Islet of Langerhans (tissue), 1 donor: ENCODE results near the gene UGT1A7.

Experiments
- FAIRE-seq: peaks from one replicate; lab custom pipeline; 2011; peaks lifted over from hg19 to GRCh38; lab: Jason Lieb, UNC

UGT1A7 gene

DNA sequence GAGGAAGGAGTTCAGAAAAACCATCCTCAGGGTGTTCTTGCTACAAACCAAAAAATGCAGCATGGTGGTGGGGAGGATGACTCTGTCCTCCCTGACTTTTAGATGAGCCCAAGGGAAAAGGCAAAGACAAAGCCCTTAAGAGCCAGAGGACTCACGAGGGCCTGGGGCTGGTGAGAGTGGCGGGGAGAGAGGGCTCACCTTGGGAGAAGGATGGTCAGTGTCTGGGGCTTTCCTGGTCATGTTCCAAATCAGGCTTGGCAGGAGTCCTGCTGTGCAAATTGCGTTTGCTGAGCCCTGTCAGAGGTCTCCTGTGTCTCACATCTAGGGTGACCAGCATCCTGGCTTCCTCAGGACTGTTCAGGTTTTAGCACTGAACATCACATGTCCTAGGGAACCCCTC, 83.1 kb downstream of the UGT1A7 start:
- FAIRE-seq = no peak

DNA sequence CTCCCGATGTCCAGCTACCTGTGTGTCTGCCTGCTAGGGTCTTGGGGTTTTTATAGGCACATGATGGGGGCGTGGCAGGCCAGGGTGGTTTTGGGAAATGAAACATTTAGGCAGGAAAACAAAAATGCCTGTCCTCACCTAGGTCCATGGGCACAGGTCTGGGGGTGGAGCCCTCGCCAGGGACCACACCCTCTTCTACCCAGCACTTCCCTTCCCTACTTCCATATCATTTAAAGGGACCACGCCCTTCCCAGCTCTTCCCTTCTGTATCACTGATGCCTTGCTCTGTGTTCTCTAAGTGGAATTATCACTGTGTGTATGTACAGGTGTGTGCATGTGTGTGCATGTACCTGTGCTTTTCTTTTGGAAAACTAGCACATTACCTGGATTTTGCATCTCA, 84.7 kb downstream of the UGT1A7 start:
- no peak for FAIRE-seq

DNA sequence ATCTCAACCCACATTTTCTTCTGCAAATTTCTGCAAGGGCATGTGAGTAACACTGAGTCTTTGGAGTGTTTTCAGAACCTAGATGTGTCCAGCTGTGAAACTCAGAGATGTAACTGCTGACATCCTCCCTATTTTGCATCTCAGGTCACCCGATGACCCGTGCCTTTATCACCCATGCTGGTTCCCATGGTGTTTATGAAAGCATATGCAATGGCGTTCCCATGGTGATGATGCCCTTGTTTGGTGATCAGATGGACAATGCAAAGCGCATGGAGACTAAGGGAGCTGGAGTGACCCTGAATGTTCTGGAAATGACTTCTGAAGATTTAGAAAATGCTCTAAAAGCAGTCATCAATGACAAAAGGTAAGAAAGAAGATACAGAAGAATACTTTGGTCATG, 86.4 kb downstream of the UGT1A7 start:
- FAIRE-seq = no peak

- FAIRE-seq = no peak
Measured at GRCh38 chr2:233769260-233769659, 87.6 kb downstream of the UGT1A7 start.

GRCh38 chr2:233772153-233772552, 90.5 kb downstream of the UGT1A7 start:
- FAIRE-seq = no peak

DNA sequence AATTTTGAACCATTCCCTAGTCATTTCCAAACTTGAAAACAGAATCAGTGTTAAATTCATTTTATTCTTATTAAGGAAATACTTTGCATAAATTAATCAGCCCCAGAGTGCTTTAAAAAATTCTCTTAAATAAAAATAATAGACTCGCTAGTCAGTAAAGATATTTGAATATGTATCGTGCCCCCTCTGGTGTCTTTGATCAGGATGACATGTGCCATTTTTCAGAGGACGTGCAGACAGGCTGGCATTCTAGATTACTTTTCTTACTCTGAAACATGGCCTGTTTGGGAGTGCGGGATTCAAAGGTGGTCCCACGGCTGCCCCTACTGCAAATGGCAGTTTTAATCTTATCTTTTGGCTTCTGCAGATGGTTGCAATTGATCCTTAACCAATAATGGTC, 90.9 kb downstream of the UGT1A7 start:
- no peak for FAIRE-seq

DNA sequence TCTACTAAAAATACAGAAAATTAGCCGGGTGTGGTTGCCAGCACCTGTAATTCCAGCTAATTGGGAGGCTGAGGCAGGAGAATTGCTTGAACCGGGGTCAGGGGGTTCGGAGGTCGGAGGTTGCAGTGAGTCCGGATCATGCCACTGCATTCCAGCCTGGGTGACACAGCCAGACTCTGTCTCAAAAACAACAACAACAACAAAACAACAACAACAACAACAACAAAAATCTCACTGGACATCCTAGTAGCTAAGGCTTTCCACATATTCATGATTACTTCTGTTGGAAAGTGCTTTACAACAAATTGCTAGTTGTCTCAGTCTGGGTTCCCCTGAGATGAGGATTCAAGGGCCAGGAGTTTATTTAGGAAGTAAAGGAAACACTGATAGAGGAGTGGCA, 92.2 kb downstream of the UGT1A7 start:
- FAIRE-seq = no peak

GRCh38 chr2:233775414-233775813, 93.7 kb downstream of the UGT1A7 start:
- FAIRE-seq = no peak

DNA sequence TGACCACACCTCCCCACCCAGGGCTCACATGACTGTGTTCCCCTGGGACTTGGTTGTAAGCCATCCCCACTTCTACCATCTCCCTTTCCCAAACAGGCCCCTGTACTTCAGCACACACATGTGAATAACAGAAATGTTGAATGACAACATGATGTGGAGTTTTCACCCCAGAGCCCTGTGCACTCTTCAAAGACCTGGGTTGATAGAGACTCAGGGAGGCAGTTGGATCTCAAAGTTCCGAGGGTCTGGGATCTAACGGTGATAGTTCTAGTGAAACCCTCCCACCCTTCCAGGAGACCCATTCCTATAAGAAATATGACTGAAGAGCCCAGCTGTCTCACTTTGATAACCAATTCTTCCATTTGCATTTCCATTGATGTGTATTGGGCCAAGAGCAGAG, 96.3 kb downstream of the UGT1A7 start, which contains the start of gene MROH2A:
Gene MROH2A, plus strand, starts transcription at position 301 of the 400 bp plus-strand sequence. CDS start 1,029 bp downstream, outside the sequence.
- FAIRE-seq = no peak

- no peak for FAIRE-seq
Measured at GRCh38 chr2:233779722-233780121, 98.0 kb downstream of the UGT1A7 start.

DNA sequence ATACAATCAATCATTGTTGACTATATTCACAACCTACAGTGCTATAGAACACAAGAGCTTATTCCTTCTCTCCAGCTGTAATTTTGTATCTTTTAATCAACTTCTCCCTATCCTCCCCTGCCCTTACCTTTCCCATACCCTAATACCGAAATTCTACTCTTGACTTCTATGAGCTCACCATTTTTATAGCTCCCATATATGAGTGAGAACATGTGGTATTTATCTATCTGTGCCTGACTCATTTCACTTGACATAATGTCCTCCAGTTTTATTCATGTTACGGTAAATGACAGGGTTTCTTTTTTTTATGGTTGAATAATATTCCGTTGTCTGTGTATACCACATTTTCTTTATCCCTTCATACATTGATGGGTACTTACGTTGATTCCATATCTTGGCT, 99.1 kb downstream of the UGT1A7 start:
- FAIRE-seq = no peak

GRCh38 chr2:233789554-233789953, 107.9 kb downstream of the UGT1A7 start:
- FAIRE-seq = no peak

- FAIRE-seq = no peak
Measured at GRCh38 chr2:233791151-233791882, 109.6 kb downstream of the UGT1A7 start.

DNA sequence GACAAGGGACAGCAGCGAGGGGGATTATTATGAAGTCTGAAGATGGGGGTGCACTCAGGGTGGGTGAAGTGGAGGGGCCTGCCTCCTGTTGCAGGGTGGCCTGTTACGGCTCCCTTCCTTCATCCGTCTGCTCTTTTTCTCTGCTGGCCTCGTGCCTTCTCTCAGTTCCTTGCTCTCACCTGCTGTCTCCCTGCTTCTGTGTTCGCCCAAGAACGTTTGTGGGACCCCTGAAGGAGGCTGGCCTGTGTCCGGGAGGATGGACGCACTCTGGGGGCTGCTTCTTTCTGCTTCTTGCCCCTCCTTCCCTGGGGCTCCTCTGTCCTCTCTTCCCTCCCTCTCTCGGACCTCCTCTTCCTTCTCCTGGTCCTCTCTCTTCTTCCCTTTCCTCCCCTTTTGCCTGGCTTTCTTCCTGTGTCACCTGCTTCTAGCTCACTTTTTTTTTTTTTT, 110.2 kb downstream of the UGT1A7 start:
- no peak for FAIRE-seq

- no peak for FAIRE-seq
Measured at GRCh38 chr2:233792720-233793119, 111.0 kb downstream of the UGT1A7 start.

GRCh38 chr2:233793465-233794127, 111.9 kb downstream of the UGT1A7 start:
- no peak for FAIRE-seq

DNA sequence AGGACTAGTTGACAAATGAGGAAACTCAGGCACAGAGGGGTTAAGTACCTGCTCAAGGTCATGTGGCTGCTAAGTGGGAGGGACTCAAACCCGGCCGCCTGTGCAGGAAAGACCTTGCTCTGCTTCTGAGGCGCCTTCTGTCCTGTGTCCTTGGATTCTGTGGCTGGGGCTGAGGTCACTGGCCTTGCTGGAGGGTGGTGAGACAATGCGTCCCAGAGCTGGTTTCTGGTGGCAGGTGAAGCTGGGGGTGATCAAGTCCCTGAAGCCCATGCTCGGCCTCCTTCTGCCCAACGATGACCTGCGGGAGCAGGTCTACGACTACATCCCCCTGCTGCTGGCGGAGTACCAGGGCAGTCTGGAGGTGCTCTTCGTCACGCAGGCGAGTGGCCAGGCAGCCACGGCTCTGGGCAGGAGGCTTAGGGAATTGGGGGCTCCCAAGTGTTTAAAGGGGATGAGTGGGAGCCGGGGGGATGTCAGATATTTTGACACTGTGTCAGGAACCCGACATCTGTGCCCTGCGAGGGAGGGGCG, 112.5 kb downstream of the UGT1A7 start:
- no peak for FAIRE-seq

- no peak for FAIRE-seq
Measured at GRCh38 chr2:233795735-233796171, 114.1 kb downstream of the UGT1A7 start.

DNA sequence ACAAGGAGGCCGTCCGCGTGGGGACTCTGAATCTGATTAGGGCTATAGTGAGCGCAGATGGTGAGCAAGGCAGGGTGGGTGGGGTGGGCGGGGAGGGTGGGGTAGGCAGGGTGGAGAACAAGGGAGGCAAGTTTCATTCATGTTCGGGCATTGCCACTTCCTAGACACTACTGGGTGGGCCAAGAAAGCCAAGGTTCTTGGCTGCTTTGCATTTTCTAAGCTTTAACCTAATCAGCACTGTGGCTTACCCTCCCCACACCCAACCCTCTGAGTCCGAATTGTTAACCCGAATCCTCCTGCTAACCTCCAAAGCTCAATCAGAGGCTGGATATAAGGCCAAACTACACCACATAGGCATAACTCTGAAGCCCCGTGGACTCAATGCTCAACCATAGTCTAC, 114.6 kb downstream of the UGT1A7 start:
- FAIRE-seq = no peak

- FAIRE-seq = no peak
Measured at GRCh38 chr2:233798335-233799086, 116.8 kb downstream of the UGT1A7 start.

DNA sequence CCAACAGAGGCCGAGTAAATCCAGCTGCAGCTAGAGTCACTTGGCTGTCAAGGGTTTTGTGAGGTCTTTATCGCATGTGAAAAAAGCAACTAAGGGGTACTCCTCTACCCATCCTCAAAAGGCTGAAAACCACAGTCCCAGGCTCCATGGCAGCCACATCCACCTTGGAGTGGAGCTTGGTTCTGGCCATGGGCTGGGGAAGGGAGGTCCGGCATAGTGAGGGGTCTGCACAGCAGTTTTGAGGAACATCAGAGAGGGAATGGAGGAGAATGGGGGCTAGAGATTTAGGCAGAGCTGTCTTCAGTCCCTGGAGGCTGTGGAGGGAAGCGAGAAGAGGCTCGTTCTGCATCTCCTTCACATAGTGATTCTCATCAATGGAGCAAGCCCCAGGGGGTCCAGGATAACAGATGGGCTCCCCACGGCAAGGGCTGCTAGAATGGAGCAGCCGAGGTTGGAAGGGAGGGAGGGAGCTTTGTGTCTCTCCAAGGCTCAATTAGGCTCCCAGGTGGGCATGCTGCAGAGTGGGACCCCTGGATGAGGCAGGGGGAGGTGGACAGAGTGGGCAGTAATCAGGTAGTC, 117.5 kb downstream of the UGT1A7 start:
- no peak for FAIRE-seq

DNA sequence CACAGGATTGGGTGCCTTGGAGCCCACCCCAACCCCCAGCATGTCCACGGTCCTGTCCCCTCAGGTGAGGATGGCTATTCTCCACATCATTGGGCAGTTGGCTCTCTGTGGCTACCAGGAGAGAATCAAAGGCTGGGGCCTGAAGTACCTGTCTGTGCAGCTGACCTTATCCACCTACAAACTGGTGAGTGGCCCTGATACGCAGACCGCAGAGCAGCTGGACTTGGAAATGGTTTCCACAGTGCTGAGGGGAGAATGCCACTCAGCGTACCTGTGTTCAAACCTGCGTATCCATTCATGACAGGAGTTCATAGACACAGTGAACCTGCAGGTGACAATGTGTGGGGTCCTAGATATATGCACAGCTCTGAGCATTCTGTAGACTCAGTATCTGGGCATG, 118.0 kb downstream of the UGT1A7 start:
- no peak for FAIRE-seq
